AG04449 (cell line): ENCODE results near the gene YEATS4.

Experiments
- CTCF ChIA-PET: fragments of 350-600 bp; formaldehyde crosslinking; extraction: SDS; loops from one replicate; lab custom pipeline; 2021; ENCODE audit warnings: antibody characterized with exemption; lab: Yijun Ruan, JAX
- POLR2A ChIA-PET: fragments of 400-600, 350-600 bp; formaldehyde crosslinking; extraction: SDS; loops from one replicate; lab custom pipeline; 2020; ENCODE audit warnings: antibody characterized with exemption, inconsistent platforms; lab: Yijun Ruan, JAX
- DNase-seq: peaks from one replicate; pipeline ENCODE4 v3.0.0-alpha.2; 2010; ENCODE audit warnings: low read depth, low spot score
- H3K4me3 ChIP-seq: 2 replicates; pipeline ENCODE4 v1.5.1; 2011; ENCODE audit warnings: low read depth, mild to moderate bottlenecking, control low read depth, low read length
- TF ChIP-seq, protein P1 (sequence below): IDR thresholded peaks from one replicate; pipeline ENCODE4 v1.5.1; 2011; ENCODE audit warnings: mild to moderate bottlenecking, moderate library complexity, low read length, control low read depth, inconsistent platforms; ENCODE audit not compliant: insufficient read depth; ENCODE audit errors: missing control alignments

Gene YEATS4

DNA sequence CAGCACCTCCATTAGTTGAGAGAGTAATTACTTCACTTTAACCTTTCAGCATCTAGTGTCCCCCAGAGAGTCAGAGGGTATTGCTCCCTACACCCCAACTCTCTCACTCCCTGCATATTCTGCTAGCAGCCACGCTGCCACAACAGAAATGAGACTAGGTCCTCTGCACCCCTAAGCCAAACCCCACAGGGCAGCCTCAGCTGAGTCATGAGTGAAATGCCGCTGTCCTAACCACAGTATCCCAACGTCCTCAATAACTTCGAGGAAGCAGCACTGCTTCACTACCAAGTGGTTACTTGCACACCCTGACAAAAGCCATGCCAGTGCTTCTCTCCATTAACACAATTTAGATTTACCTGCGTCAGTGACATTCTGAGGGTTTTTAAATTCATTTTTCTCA is 18.2 kb upstream of the YEATS4 start:
- TF ChIP-seq, protein P1, sequence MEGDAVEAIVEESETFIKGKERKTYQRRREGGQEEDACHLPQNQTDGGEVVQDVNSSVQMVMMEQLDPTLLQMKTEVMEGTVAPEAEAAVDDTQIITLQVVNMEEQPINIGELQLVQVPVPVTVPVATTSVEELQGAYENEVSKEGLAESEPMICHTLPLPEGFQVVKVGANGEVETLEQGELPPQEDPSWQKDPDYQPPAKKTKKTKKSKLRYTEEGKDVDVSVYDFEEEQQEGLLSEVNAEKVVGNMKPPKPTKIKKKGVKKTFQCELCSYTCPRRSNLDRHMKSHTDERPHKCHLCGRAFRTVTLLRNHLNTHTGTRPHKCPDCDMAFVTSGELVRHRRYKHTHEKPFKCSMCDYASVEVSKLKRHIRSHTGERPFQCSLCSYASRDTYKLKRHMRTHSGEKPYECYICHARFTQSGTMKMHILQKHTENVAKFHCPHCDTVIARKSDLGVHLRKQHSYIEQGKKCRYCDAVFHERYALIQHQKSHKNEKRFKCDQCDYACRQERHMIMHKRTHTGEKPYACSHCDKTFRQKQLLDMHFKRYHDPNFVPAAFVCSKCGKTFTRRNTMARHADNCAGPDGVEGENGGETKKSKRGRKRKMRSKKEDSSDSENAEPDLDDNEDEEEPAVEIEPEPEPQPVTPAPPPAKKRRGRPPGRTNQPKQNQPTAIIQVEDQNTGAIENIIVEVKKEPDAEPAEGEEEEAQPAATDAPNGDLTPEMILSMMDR, result no peak
- no peak for DNase-seq
- POLR2A ChIA-PET, result no interaction called here
- CTCF ChIA-PET, result no interaction called here
- no peak overlapping the region for H3K4me3 ChIP-seq

GRCh38 chr12:69342421-69342820 is 17.1 kb upstream of the YEATS4 start:
- DNase-seq, result no peak
- TF ChIP-seq, protein P1, result no peak
- ChIA-PET POLR2A (no interaction called here), CTCF (no interaction called here)
- no peak overlapping the region for H3K4me3 ChIP-seq

DNA sequence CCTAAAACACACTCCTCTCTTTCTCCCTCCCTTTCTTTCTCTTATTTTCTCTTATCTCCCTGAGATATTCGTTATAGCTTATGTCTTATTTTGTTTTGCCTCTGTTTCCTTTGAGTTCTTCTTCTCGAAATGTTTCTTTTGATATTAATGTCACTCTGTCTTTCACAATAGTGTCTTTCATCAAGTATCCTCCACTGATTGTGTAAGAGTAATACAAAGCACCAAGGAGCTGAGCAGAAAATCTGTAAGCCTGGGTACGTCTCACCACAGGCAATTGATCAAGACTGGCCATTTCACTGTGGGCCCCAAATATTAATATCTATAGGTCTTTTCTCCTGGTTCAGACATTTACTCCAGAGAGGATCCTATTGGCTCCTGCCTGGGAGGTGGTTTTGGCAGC is 16.2 kb upstream of the YEATS4 start:
- ChIA-PET POLR2A (no interaction called here), CTCF (no interaction called here)
- TF ChIP-seq, protein P1, result no peak
- DNase-seq, result no peak
- H3K4me3 ChIP-seq, result no peak overlapping the region

GRCh38 chr12:69343885-69344612 is 15.5 kb upstream of the YEATS4 start:
- H3K4me3 ChIP-seq, result no peak overlapping the region
- no peak for DNase-seq
- CTCF ChIA-PET, result interaction anchor here (0.8 kb wide), 1 partner anchor 14 kb away, joined by 4 read pairs; no protein-coding TSS in a partner anchor
- POLR2A ChIA-PET, result no interaction called here
- TF ChIP-seq, protein P1, result no peak

- TF ChIP-seq, protein P1, result no peak
- DNase-seq, result no peak
- POLR2A ChIA-PET, result no interaction called here
- CTCF ChIA-PET, result interaction anchor here (0.8 kb wide), 1 partner anchor 13 kb away, joined by 4 read pairs; no protein-coding TSS in a partner anchor
- no peak overlapping the region for H3K4me3 ChIP-seq
Observed at GRCh38 chr12:69345077-69345476, 14.5 kb upstream of the YEATS4 start.

DNA sequence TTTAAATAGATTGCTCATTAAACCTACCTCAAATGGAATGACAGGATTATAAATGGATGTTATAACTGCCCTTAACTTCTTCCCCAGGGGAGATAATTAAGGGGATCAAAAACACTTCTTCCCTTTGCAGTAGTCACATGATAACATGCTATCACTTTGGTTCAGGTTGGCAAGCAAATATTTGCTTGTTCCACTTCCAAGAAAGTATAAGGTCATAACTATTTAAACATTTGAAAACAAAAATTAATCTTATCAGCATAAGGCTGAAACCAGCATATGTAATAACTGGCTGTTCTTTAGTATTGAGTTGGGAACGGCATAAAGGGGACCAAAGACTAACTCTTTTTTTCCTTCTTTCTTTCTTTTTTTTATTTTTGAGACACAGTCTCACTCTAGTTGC is 13.8 kb upstream of the YEATS4 start:
- ChIA-PET CTCF (interaction anchor here (1.3 kb wide), 1 partner anchor 12 kb away, joined by 4 read pairs; no protein-coding TSS in a partner anchor), POLR2A (no interaction called here)
- TF ChIP-seq, protein P1, result no peak

More for the DNA sequence above, 13.8 kb upstream of the YEATS4 start:
- no peak overlapping the region for H3K4me3 ChIP-seq
- no peak for DNase-seq
